ENCODE measurements around the gene LHPP.

Gene LHPP

GRCh38 chr10:124516746-124517397, 55.2 kb downstream of the LHPP start:
- H3K27me3 ChIP-seq (ENCODE audit: insufficient read depth, low read depth), result no peaks in the 10 kb centered on the region
- no peak overlapping the region for H3K9ac ChIP-seq
- H3K4me1 ChIP-seq (ENCODE audit: low read depth, poor library complexity, severe bottlenecking), result no peaks in the 10 kb centered on the region
- no peak overlapping the region for H3K4me2 ChIP-seq
- H3K79me2 ChIP-seq (ENCODE audit: insufficient read depth, low read depth), result no peaks in the 10 kb centered on the region
- TF ChIP-seq CTCF (conservative IDR thresholded peaks at IDR 0.05; ENCODE audit: low read depth, low read length), result no peak
- no peak overlapping the region for H3K4me3 ChIP-seq (IDR thresholded peaks at IDR 0.05; ENCODE audit: insufficient read depth, low read depth, low read length)
- H3K36me3 ChIP-seq (ENCODE audit: insufficient read depth), result no peaks in the 10 kb centered on the region
- H3K27ac ChIP-seq, result no peak overlapping the region
- H4K20me1 ChIP-seq (ENCODE audit: insufficient read depth), result no peaks in the 10 kb centered on the region
- no peak overlapping the region for H2AFZ ChIP-seq (ENCODE audit: low read depth)

DNA sequence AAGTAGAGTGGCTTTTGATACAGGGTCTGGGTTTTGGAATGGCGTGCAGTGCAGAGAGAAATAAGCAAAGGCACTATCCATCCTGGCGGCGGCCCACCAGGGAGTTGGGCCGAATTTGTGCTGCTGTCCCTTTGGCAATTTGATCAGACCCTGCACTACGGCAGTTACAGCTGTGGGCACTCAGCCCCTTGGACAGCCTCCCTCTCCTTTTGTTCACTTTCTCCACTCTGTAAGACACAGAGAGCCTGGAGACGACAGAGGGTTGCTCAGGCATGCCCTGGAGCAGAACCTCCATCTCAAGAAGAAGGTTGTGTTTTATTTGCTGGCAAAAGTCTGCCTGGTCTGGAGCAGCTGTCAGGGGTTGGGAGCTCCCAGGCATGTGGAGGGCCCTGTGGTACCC, 55.8 kb downstream of the LHPP start:
- Histone ChIP-seq H3K4me3 (IDR thresholded peaks at IDR 0.05; ENCODE audit: insufficient read depth, low read depth, low read length) (no peak overlapping the region), H3K4me1 (ENCODE audit: low read depth, poor library complexity, severe bottlenecking) (no peaks in the 10 kb centered on the region), H3K9ac (no peak overlapping the region), H3K4me2 (no peak overlapping the region), H4K20me1 (ENCODE audit: insufficient read depth) (no peaks in the 10 kb centered on the region), H3K27ac (no peak overlapping the region), H3K36me3 (ENCODE audit: insufficient read depth) (no peaks in the 10 kb centered on the region), H2AFZ (ENCODE audit: low read depth) (no peak overlapping the region), H3K27me3 (ENCODE audit: insufficient read depth, low read depth) (no peaks in the 10 kb centered on the region), H3K79me2 (ENCODE audit: insufficient read depth, low read depth) (no peaks in the 10 kb centered on the region)
- TF ChIP-seq CTCF (conservative IDR thresholded peaks at IDR 0.05; ENCODE audit: low read depth, low read length), result no peak

DNA sequence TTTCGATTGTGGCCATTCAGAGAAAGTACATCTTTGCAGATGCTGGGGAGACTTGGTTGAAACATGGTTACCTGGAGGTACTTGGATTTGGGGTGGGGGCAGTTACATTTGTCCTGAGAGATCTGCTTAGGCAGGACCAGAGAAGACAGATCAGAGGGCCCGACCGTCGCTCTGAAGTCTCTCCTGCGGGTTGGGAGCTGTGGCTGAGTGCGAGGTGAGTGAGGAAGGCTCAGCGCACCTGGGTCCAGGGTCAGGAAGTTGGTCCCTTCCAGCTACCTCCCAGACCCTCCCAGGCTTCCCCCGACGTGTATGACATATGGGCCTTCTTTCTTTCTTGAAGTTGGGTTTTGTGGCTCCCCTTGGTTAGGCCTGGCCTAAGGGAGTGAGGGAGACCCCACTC, 56.3 kb downstream of the LHPP start:
- Histone ChIP-seq H3K4me3 (IDR thresholded peaks at IDR 0.05; ENCODE audit: insufficient read depth, low read depth, low read length) (no peak overlapping the region), H3K27me3 (ENCODE audit: insufficient read depth, low read depth) (no peaks in the 10 kb centered on the region), H4K20me1 (ENCODE audit: insufficient read depth) (no peaks in the 10 kb centered on the region), H3K4me1 (ENCODE audit: low read depth, poor library complexity, severe bottlenecking) (no peaks in the 10 kb centered on the region), H3K9ac (no peak overlapping the region), H2AFZ (ENCODE audit: low read depth) (no peak overlapping the region), H3K27ac (no peak overlapping the region), H3K36me3 (ENCODE audit: insufficient read depth) (no peaks in the 10 kb centered on the region), H3K4me2 (no peak overlapping the region), H3K79me2 (ENCODE audit: insufficient read depth, low read depth) (no peaks in the 10 kb centered on the region)
- TF ChIP-seq CTCF (conservative IDR thresholded peaks at IDR 0.05; ENCODE audit: low read depth, low read length), result no peak

DNA sequence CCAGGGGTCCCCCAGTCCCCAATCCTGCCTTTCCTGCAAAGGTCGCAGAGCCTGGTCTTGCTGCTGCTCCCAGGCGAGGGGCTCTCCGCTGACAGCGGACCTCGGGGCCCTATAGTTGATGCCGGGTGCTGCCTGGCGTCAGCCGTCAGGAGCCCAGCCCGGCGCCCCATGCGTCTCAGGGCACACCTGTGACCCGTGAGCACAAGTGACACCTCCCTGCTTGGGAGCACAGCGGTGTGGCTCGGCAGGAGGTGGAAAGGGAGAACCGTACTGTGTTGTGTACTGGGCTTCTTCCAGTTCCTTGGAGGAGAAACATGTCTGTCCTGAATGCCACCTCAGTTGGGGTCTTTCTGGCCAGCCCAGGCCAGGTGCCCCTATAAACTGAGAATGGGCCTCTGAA, 56.7 kb downstream of the LHPP start:
- Histone ChIP-seq H2AFZ (ENCODE audit: low read depth) (no peak overlapping the region), H3K27me3 (ENCODE audit: insufficient read depth, low read depth) (no peaks in the 10 kb centered on the region), H3K4me3 (IDR thresholded peaks at IDR 0.05; ENCODE audit: insufficient read depth, low read depth, low read length) (no peak overlapping the region), H4K20me1 (ENCODE audit: insufficient read depth) (no peaks in the 10 kb centered on the region), H3K79me2 (ENCODE audit: insufficient read depth, low read depth) (no peaks in the 10 kb centered on the region), H3K27ac (no peak overlapping the region), H3K4me1 (ENCODE audit: low read depth, poor library complexity, severe bottlenecking) (no peaks in the 10 kb centered on the region), H3K4me2 (no peak overlapping the region), H3K36me3 (ENCODE audit: insufficient read depth) (no peaks in the 10 kb centered on the region), H3K9ac (no peak overlapping the region)
- TF ChIP-seq CTCF (conservative IDR thresholded peaks at IDR 0.05; ENCODE audit: low read depth, low read length), result no peak
